ENCODE measurements around the gene NUP98.
"Not testable (repeated sequence)": the region's sequence is repeated elsewhere in the genome, so short reads cannot be mapped to it uniquely, and the experiment has no call there.

NUP98 gene

DNA sequence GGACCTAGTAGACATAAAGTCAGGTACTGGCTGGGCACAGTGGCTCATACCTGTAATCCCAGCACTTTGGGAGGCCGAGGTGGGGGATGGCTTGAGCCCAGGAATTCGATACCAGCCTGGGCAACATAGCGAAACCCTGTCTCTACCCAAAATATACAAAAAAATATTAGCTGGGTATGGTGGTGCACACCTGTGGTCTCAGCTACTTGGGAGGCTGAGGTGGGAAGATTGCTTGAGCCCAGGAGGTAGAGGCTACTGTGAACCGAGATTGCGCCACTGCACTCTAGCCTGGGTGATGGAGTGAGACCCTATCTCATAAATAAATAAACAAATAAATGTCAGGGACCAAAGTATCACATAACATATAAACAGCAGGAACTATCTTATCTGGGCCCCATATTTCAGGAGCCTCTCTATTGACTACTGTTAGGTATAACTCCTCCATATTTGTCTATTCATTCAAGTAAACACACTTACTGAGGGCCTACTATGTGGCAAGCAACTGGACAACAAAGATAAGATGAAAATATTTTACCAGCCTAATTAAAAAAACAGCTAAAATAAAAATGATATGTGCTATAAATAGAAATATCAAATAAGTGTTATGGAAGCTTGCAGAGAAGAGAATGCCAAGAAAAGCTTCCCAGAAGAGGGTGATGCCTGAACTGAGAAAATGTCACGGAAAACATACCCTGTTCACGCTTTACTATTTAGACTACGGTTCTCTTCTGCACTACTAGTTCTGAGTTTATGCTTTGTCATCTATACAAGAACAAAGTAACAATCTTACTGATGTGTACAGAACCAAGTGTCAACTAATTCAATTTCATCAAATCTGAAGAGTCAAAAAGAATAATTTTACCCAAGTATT is 2.0 kb downstream of the NUP98 start:
- no peak overlapping the region for H3K4me2 ChIP-seq (ENCODE audit: low read length)
- H3K79me1 ChIP-seq (ENCODE audit: low read length) = peaks cover 2% of the 10 kb centered on the region
- H3K23ac ChIP-seq (ENCODE audit: low read length) = no peak overlapping the region
- peaks cover 5% of the 10 kb centered on the region for H3K4me1 ChIP-seq (ENCODE audit: control insufficient read depth, low read depth, low read length)
- H2BK5ac ChIP-seq (ENCODE audit: low read length) = no peak overlapping the region
- no peak overlapping the region for H4K5ac ChIP-seq (ENCODE audit: low read length)
- H3K27me3 ChIP-seq (ENCODE audit: insufficient read depth, low read length, poor library complexity) = no peaks in the 10 kb centered on the region
- H3K4me3 ChIP-seq (ENCODE audit: low read length) = no peak overlapping the region
- H3K9ac ChIP-seq (ENCODE audit: low read length) = peak overlapping the region; percentile 96
- no peaks in the 10 kb centered on the region for H3K36me3 ChIP-seq (ENCODE audit: control insufficient read depth, insufficient read depth, low read length)
- H4K8ac ChIP-seq (ENCODE audit: low read depth, low read length) = no peak overlapping the region
- H2BK15ac ChIP-seq (replicated peaks; ENCODE audit: low read depth) = no peak overlapping the region
- WGBS (ENCODE audit: extremely low coverage, insufficient coverage, low lambda C conversion rate) = no CpG with 5 or more reads among the region's 8 CpGs
- H3K18ac ChIP-seq (ENCODE audit: low read length) = no peak overlapping the region
- H3K79me2 ChIP-seq (ENCODE audit: control insufficient read depth, insufficient read depth, low read length) = peaks cover 60% of the 10 kb centered on the region
- no peak for DNase-seq
- H2AK5ac ChIP-seq (ENCODE audit: low read length) = no peak overlapping the region
- no peak overlapping the region for H3K27ac ChIP-seq (ENCODE audit: low read depth, low read length)
- H2BK120ac ChIP-seq (ENCODE audit: low read depth, low read length) = no peak overlapping the region
- no peak overlapping the region for H3K4ac ChIP-seq (ENCODE audit: low read depth, low read length)
- H3K56ac ChIP-seq (ENCODE audit: low read length) = peak overlapping the region; percentile 25

- H3K56ac ChIP-seq (ENCODE audit: low read length); H2BK15ac ChIP-seq (replicated peaks; ENCODE audit: low read depth); H2AK5ac ChIP-seq (ENCODE audit: low read length); H3K4me3 ChIP-seq (ENCODE audit: low read length); H2BK120ac ChIP-seq (ENCODE audit: low read depth, low read length); H3K27ac ChIP-seq (ENCODE audit: low read depth, low read length); H3K27me3 ChIP-seq (ENCODE audit: insufficient read depth, low read length, poor library complexity); H3K18ac ChIP-seq (ENCODE audit: low read length); H3K36me3 ChIP-seq (ENCODE audit: control insufficient read depth, insufficient read depth, low read length); H2BK5ac ChIP-seq (ENCODE audit: low read length); H4K5ac ChIP-seq (ENCODE audit: low read length); H3K9ac ChIP-seq (ENCODE audit: low read length); H3K79me1 ChIP-seq (ENCODE audit: low read length); H3K4me2 ChIP-seq (ENCODE audit: low read length); H3K4me1 ChIP-seq (ENCODE audit: control insufficient read depth, low read depth, low read length); DNase-seq; H3K4ac ChIP-seq (ENCODE audit: low read depth, low read length); H4K8ac ChIP-seq (ENCODE audit: low read depth, low read length); H3K23ac ChIP-seq (ENCODE audit: low read length): not testable (repeated sequence)
- WGBS (ENCODE audit: extremely low coverage, insufficient coverage, low lambda C conversion rate) = no CpG with 5 or more reads among the region's 10 CpGs
- peaks cover 70% of the 10 kb centered on the region for H3K79me2 ChIP-seq (ENCODE audit: control insufficient read depth, insufficient read depth, low read length)
These were observed 3.0 kb downstream of the NUP98 start for GRCh38 chr11:3794387-3794786.

DNA sequence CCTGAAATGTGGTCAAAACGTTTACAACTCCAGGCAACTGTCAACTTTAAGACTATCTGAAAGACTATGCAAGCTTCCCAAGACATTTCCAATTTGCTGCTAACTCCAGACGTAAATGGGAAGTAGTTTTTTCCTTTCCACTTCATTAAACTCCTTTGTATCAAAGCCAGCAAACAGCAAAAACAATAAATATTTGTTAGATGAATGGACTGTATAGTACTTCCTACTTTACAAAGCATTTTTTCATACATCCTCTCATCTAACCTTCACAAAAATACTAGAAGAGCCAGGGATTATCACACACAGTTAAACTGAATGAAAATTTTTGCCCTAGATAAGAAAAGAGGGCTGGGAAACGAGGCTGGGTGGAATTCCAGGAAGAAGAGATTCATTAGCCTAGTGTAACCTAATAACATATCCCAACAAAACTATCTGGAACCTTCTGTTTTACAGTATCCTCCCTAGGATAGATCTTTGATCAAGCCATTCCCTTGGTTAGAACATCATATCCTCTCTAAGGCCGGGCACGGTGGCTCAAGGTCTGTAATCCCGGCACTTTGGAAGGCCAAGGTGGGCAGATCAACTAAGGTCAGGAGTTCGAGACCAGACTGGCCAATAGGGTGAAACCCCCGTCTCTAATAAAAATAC is 10.4 kb downstream of the NUP98 start:
- Histone ChIP-seq H3K9ac (ENCODE audit: low read length) (no peak overlapping the region), H3K4ac (ENCODE audit: low read depth, low read length) (no peak overlapping the region), H4K5ac (ENCODE audit: low read length) (no peak overlapping the region), H3K79me1 (ENCODE audit: low read length) (peaks cover 3% of the 10 kb centered on the region), H3K56ac (ENCODE audit: low read length) (no peak overlapping the region), H2AK5ac (ENCODE audit: low read length) (no peak overlapping the region), H3K27ac (ENCODE audit: low read depth, low read length) (no peak overlapping the region), H3K79me2 (ENCODE audit: control insufficient read depth, insufficient read depth, low read length) (peaks cover 79% of the 10 kb centered on the region), H4K8ac (ENCODE audit: low read depth, low read length) (no peak overlapping the region), H3K4me3 (ENCODE audit: low read length) (no peak overlapping the region), H3K4me1 (ENCODE audit: control insufficient read depth, low read depth, low read length) (no peaks in the 10 kb centered on the region), H3K4me2 (ENCODE audit: low read length) (no peak overlapping the region), H3K36me3 (ENCODE audit: control insufficient read depth, insufficient read depth, low read length) (no peaks in the 10 kb centered on the region), H2BK120ac (ENCODE audit: low read depth, low read length) (no peak overlapping the region), H2BK5ac (ENCODE audit: low read length) (no peak overlapping the region), H3K27me3 (ENCODE audit: insufficient read depth, low read length, poor library complexity) (no peaks in the 10 kb centered on the region), H2BK15ac (replicated peaks; ENCODE audit: low read depth) (no peak overlapping the region), H3K18ac (ENCODE audit: low read length) (no peak overlapping the region), H3K23ac (ENCODE audit: low read length) (no peak overlapping the region)
- no peak for DNase-seq
- no CpG with 5 or more reads among the region's 8 CpGs for WGBS (ENCODE audit: extremely low coverage, insufficient coverage, low lambda C conversion rate)

GRCh38 chr11:3783611-3784010 is 13.7 kb downstream of the NUP98 start:
- Histone ChIP-seq H3K4me2 (ENCODE audit: low read length) (no peak overlapping the region), H3K4ac (ENCODE audit: low read depth, low read length) (no peak overlapping the region), H3K36me3 (ENCODE audit: control insufficient read depth, insufficient read depth, low read length) (peaks cover 2% of the 10 kb centered on the region), H3K23ac (ENCODE audit: low read length) (no peak overlapping the region), H2BK15ac (replicated peaks; ENCODE audit: low read depth) (no peak overlapping the region), H3K79me2 (ENCODE audit: control insufficient read depth, insufficient read depth, low read length) (peaks cover 54% of the 10 kb centered on the region), H2BK5ac (ENCODE audit: low read length) (no peak overlapping the region), H2BK120ac (ENCODE audit: low read depth, low read length) (no peak overlapping the region), H3K18ac (ENCODE audit: low read length) (no peak overlapping the region), H3K27me3 (ENCODE audit: insufficient read depth, low read length, poor library complexity) (no peaks in the 10 kb centered on the region), H4K5ac (ENCODE audit: low read length) (no peak overlapping the region), H3K4me1 (ENCODE audit: control insufficient read depth, low read depth, low read length) (no peaks in the 10 kb centered on the region), H3K4me3 (ENCODE audit: low read length) (no peak overlapping the region), H3K9ac (ENCODE audit: low read length) (no peak overlapping the region), H3K79me1 (ENCODE audit: low read length) (peaks cover 2% of the 10 kb centered on the region), H2AK5ac (ENCODE audit: low read length) (no peak overlapping the region), H3K56ac (ENCODE audit: low read length) (no peak overlapping the region), H3K27ac (ENCODE audit: low read depth, low read length) (no peak overlapping the region), H4K8ac (ENCODE audit: low read depth, low read length) (no peak overlapping the region)
- no peak for DNase-seq
- 100% methylated on average over 2 of the region's 4 CpGs for WGBS (ENCODE audit: extremely low coverage, insufficient coverage, low lambda C conversion rate)

DNA sequence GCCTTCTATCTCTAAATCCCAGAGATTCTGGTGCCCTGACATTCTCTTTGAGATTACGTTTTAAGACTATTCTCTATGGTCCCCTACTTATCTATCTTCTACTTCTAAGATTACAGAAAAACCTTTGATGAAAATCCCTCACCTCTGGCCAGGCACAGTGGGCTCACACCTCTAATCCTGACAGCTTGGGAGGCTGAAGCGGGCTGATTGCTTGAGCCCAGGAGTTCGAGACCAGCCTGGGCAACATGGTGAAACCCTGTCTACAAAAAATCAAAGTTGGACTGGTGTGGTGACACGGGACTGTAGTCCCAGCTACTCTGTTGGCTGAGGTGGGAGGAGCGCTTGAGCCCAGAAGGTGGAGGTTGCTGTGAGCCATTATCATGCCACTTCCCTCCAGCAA is 14.4 kb downstream of the NUP98 start:
- Histone ChIP-seq H3K23ac (ENCODE audit: low read length) (no peak overlapping the region), H4K5ac (ENCODE audit: low read length) (no peak overlapping the region), H2AK5ac (ENCODE audit: low read length) (no peak overlapping the region), H2BK120ac (ENCODE audit: low read depth, low read length) (no peak overlapping the region), H3K56ac (ENCODE audit: low read length) (no peak overlapping the region), H3K36me3 (ENCODE audit: control insufficient read depth, insufficient read depth, low read length) (peaks cover 4% of the 10 kb centered on the region), H3K4ac (ENCODE audit: low read depth, low read length) (no peak overlapping the region), H3K18ac (ENCODE audit: low read length) (no peak overlapping the region), H3K79me1 (ENCODE audit: low read length) (peaks cover 3% of the 10 kb centered on the region), H2BK5ac (ENCODE audit: low read length) (no peak overlapping the region), H3K4me2 (ENCODE audit: low read length) (no peak overlapping the region), H4K8ac (ENCODE audit: low read depth, low read length) (no peak overlapping the region), H3K4me3 (ENCODE audit: low read length) (no peak overlapping the region), H3K27ac (ENCODE audit: low read depth, low read length) (no peak overlapping the region), H3K9ac (ENCODE audit: low read length) (no peak overlapping the region), H2BK15ac (replicated peaks; ENCODE audit: low read depth) (no peak overlapping the region), H3K27me3 (ENCODE audit: insufficient read depth, low read length, poor library complexity) (no peaks in the 10 kb centered on the region), H3K79me2 (ENCODE audit: control insufficient read depth, insufficient read depth, low read length) (peaks cover 48% of the 10 kb centered on the region), H3K4me1 (ENCODE audit: control insufficient read depth, low read depth, low read length) (no peaks in the 10 kb centered on the region)
- WGBS (ENCODE audit: extremely low coverage, insufficient coverage, low lambda C conversion rate) = no CpG with 5 or more reads among the region's 5 CpGs
- peak; percentile 30 for DNase-seq
